ENCODE measurements around the gene EYA2.
A peak's percentile ranks its signal among the peaks of the same experiment; 100 is the strongest.

EYA2 gene

GRCh38 chr20:47061549-47061948, 166.9 kb downstream of the EYA2 start:
- no CpG with 5 or more reads among the region's 8 CpGs for WGBS, 2 donors (ENCODE audit: extremely low coverage in 2 of 2, insufficient read length in 2 of 2, insufficient replicate concordance in 1 of 2)
- Histone ChIP-seq H2AK5ac (ENCODE audit: low read depth, low read length) (no peak overlapping the region), H3K18ac (ENCODE audit: low read length) (no peak overlapping the region), H3K14ac (ENCODE audit: low read length) (no peak overlapping the region), H3K23ac (ENCODE audit: low read depth, low read length, poor library complexity) (no peak overlapping the region), H3K9me3 (replicated peaks in 1 of 2; ENCODE audit: control insufficient read depth in 2 of 2, insufficient read depth in 1 of 2, low read depth in 1 of 2, low read length in 2 of 2) (peaks cover 0 to 2% of the 10 kb centered on the region in 2 donors), H4K8ac (ENCODE audit: low read depth, low read length) (no peak overlapping the region), H3K79me1 (ENCODE audit: low read depth, low read length) (no peaks in the 10 kb centered on the region), H3K4me1 (ENCODE audit: control insufficient read depth in 2 of 2, insufficient read depth in 1 of 2, low read depth in 1 of 2, low read length in 2 of 2) (peaks cover 0 to 4% of the 10 kb centered on the region in 2 donors), H2BK120ac (ENCODE audit: low read depth, low read length) (no peak overlapping the region), H3K36me3 (replicated peaks in 1 of 2; ENCODE audit: control insufficient read depth in 2 of 2, insufficient read depth in 2 of 2, low read length in 2 of 2) (no peaks in the 10 kb centered on the region), H3K4me3 (ENCODE audit: low read length in 2 of 2) (no peak overlapping the region), H2BK5ac (ENCODE audit: low read length) (no peak overlapping the region), H2BK12ac (ENCODE audit: low read length) (no peak overlapping the region), H2AFZ (ENCODE audit: low read length) (no peak overlapping the region), H3K4ac (ENCODE audit: low read length) (no peak overlapping the region), H2BK15ac (ENCODE audit: low read length) (peak overlapping the region; percentile 41), H3K27ac (replicated peaks; ENCODE audit: low read length) (no peak overlapping the region), H4K91ac (ENCODE audit: low read depth, low read length, poor library complexity) (no peak overlapping the region), H3K27me3 (ENCODE audit: control insufficient read depth in 3 of 3, insufficient read depth in 3 of 3, low read depth in 1 of 3, low read length in 3 of 3) (no peaks in the 10 kb centered on the region), H3K4me2 (ENCODE audit: insufficient read depth, low read length, poor library complexity, severe bottlenecking) (no peak overlapping the region), H3K9ac (ENCODE audit: low read depth, low read length, poor library complexity) (no peak overlapping the region)
- DNase-seq (ENCODE audit: low spot score): no peak

DNA sequence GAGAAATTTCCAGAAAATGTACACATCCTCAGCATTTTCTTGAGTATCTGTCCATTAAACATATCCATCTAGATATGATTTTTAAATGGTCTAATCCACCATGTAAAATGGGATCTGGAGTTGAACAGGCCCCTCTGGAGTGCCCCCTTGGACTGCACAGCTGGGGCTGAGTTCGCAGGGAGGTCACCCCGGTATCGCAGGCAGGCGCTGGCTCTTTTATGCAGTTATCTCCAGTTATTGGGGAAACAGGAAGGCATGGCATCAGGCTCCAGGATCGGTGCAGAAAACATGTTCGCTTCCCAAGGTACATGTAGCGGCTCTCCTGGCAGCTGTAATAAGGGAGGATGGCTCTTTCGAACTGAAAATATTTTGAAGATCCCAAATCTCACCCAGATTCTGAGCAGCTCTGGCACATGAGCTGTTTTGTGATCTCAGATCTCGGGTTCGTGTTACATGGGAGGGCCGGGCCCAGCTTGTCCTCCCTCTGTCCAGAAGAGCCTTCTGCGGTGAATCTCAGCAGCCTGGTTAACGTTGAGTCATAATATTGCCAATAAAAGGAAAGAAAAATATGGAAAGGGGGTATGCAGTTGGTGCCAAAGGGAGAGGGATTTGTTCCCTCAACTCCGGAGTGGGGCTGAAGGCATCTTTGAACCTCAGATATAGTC, 167.7 kb downstream of the EYA2 start:
- no peak overlapping the region for H4K91ac ChIP-seq (ENCODE audit: low read depth, low read length, poor library complexity)
- no peak overlapping the region for H2BK120ac ChIP-seq (ENCODE audit: low read depth, low read length)
- peak overlapping the region; percentile 41 for H2BK15ac ChIP-seq (ENCODE audit: low read length)
- H2AFZ ChIP-seq (ENCODE audit: low read length): no peak overlapping the region
- no peaks in the 10 kb centered on the region for H3K79me1 ChIP-seq (ENCODE audit: low read depth, low read length)
- no peak overlapping the region for H2BK5ac ChIP-seq (ENCODE audit: low read length)
- H3K14ac ChIP-seq (ENCODE audit: low read length): no peak overlapping the region
- no peak overlapping the region for H4K8ac ChIP-seq (ENCODE audit: low read depth, low read length)
- H3K27ac ChIP-seq (replicated peaks; ENCODE audit: low read length): no peak overlapping the region
- no peak overlapping the region for H3K9ac ChIP-seq (ENCODE audit: low read depth, low read length, poor library complexity)
- no peak overlapping the region for H3K4me2 ChIP-seq (ENCODE audit: insufficient read depth, low read length, poor library complexity, severe bottlenecking)
- peaks cover 0 to 2% of the 10 kb centered on the region in 2 donors for H3K9me3 ChIP-seq (replicated peaks in 1 of 2; ENCODE audit: control insufficient read depth in 2 of 2, insufficient read depth in 1 of 2, low read depth in 1 of 2, low read length in 2 of 2)
- no peak overlapping the region for H3K4me3 ChIP-seq (ENCODE audit: low read length in 2 of 2)
- peaks cover 0 to 4% of the 10 kb centered on the region in 2 donors for H3K4me1 ChIP-seq (ENCODE audit: control insufficient read depth in 2 of 2, insufficient read depth in 1 of 2, low read depth in 1 of 2, low read length in 2 of 2)
- H3K4ac ChIP-seq (ENCODE audit: low read length): no peak overlapping the region
- no peak overlapping the region for H3K23ac ChIP-seq (ENCODE audit: low read depth, low read length, poor library complexity)
- H3K36me3 ChIP-seq (replicated peaks in 1 of 2; ENCODE audit: control insufficient read depth in 2 of 2, insufficient read depth in 2 of 2, low read length in 2 of 2): no peaks in the 10 kb centered on the region
- H3K18ac ChIP-seq (ENCODE audit: low read length): peak overlapping the region; percentile 32
- H3K27me3 ChIP-seq (ENCODE audit: control insufficient read depth in 3 of 3, insufficient read depth in 3 of 3, low read depth in 1 of 3, low read length in 3 of 3): no peaks in the 10 kb centered on the region
- H2AK5ac ChIP-seq (ENCODE audit: low read depth, low read length): no peak overlapping the region
- DNase-seq (ENCODE audit: low spot score): no peak
- no CpG with 5 or more reads among the region's 14 CpGs for WGBS, 2 donors (ENCODE audit: extremely low coverage in 2 of 2, insufficient read length in 2 of 2, insufficient replicate concordance in 1 of 2)
- no peak overlapping the region for H2BK12ac ChIP-seq (ENCODE audit: low read length)

GRCh38 chr20:47063407-47063806, 168.8 kb downstream of the EYA2 start:
- Histone ChIP-seq H3K27me3 (ENCODE audit: control insufficient read depth in 3 of 3, insufficient read depth in 3 of 3, low read depth in 1 of 3, low read length in 3 of 3) (no peaks in the 10 kb centered on the region), H3K4me1 (ENCODE audit: control insufficient read depth in 2 of 2, insufficient read depth in 1 of 2, low read depth in 1 of 2, low read length in 2 of 2) (peaks cover 0 to 4% of the 10 kb centered on the region in 2 donors), H2BK15ac (ENCODE audit: low read length) (no peak overlapping the region), H3K4me2 (ENCODE audit: insufficient read depth, low read length, poor library complexity, severe bottlenecking) (no peak overlapping the region), H3K23ac (ENCODE audit: low read depth, low read length, poor library complexity) (no peak overlapping the region), H4K91ac (ENCODE audit: low read depth, low read length, poor library complexity) (no peak overlapping the region), H2BK5ac (ENCODE audit: low read length) (no peak overlapping the region), H2AFZ (ENCODE audit: low read length) (no peak overlapping the region), H3K79me1 (ENCODE audit: low read depth, low read length) (no peaks in the 10 kb centered on the region), H3K27ac (replicated peaks; ENCODE audit: low read length) (no peak overlapping the region), H3K9ac (ENCODE audit: low read depth, low read length, poor library complexity) (no peak overlapping the region), H3K4me3 (ENCODE audit: low read length in 2 of 2) (no peak overlapping the region), H2AK5ac (ENCODE audit: low read depth, low read length) (no peak overlapping the region), H2BK12ac (ENCODE audit: low read length) (no peak overlapping the region), H3K9me3 (replicated peaks in 1 of 2; ENCODE audit: control insufficient read depth in 2 of 2, insufficient read depth in 1 of 2, low read depth in 1 of 2, low read length in 2 of 2) (peaks cover 0 to 6% of the 10 kb centered on the region in 2 donors), H4K8ac (ENCODE audit: low read depth, low read length) (no peak overlapping the region), H2BK120ac (ENCODE audit: low read depth, low read length) (no peak overlapping the region), H3K4ac (ENCODE audit: low read length) (no peak overlapping the region), H3K36me3 (replicated peaks in 1 of 2; ENCODE audit: control insufficient read depth in 2 of 2, insufficient read depth in 2 of 2, low read length in 2 of 2) (no peaks in the 10 kb centered on the region), H3K18ac (ENCODE audit: low read length) (no peak overlapping the region), H3K14ac (ENCODE audit: low read length) (no peak overlapping the region)
- no peak for DNase-seq (ENCODE audit: low spot score)
- no CpG with 5 or more reads among the region's 2 CpGs for WGBS, 2 donors (ENCODE audit: extremely low coverage in 2 of 2, insufficient read length in 2 of 2, insufficient replicate concordance in 1 of 2)

DNA sequence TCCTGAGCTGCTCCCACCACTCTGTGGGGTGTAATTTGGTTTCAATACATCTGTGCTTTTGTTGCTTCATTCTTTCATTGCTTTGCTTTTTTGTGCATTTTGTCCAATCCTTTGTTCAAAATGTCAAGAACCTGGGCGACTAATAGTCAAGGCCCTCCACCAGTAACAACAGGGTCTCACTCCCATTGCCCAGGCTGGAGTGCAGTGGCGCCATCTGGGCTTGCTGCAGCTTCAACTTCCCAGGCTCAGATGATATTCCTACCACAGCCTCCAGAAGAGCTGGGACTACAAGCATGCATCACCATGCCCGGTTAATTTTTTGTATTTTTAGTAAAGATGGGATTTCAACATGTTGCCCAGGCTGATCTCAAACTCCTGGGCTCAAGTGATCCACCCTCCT, 169.2 kb downstream of the EYA2 start:
- Histone ChIP-seq H3K9ac (ENCODE audit: low read depth, low read length, poor library complexity) (no peak overlapping the region), H3K18ac (ENCODE audit: low read length) (no peak overlapping the region), H3K14ac (ENCODE audit: low read length) (no peak overlapping the region), H4K91ac (ENCODE audit: low read depth, low read length, poor library complexity) (no peak overlapping the region), H3K4me1 (ENCODE audit: control insufficient read depth in 2 of 2, insufficient read depth in 1 of 2, low read depth in 1 of 2, low read length in 2 of 2) (peaks cover 0 to 4% of the 10 kb centered on the region in 2 donors), H3K4ac (ENCODE audit: low read length) (no peak overlapping the region), H3K9me3 (replicated peaks in 1 of 2; ENCODE audit: control insufficient read depth in 2 of 2, insufficient read depth in 1 of 2, low read depth in 1 of 2, low read length in 2 of 2) (peaks cover 0 to 6% of the 10 kb centered on the region in 2 donors), H3K23ac (ENCODE audit: low read depth, low read length, poor library complexity) (no peak overlapping the region), H2BK12ac (ENCODE audit: low read length) (no peak overlapping the region), H3K79me1 (ENCODE audit: low read depth, low read length) (no peaks in the 10 kb centered on the region), H4K8ac (ENCODE audit: low read depth, low read length) (no peak overlapping the region), H2BK5ac (ENCODE audit: low read length) (no peak overlapping the region), H2BK120ac (ENCODE audit: low read depth, low read length) (no peak overlapping the region), H2AFZ (ENCODE audit: low read length) (no peak overlapping the region), H3K36me3 (replicated peaks in 1 of 2; ENCODE audit: control insufficient read depth in 2 of 2, insufficient read depth in 2 of 2, low read length in 2 of 2) (no peaks in the 10 kb centered on the region), H3K27ac (replicated peaks; ENCODE audit: low read length) (no peak overlapping the region), H3K27me3 (ENCODE audit: control insufficient read depth in 3 of 3, insufficient read depth in 3 of 3, low read depth in 1 of 3, low read length in 3 of 3) (no peaks in the 10 kb centered on the region), H3K4me2 (ENCODE audit: insufficient read depth, low read length, poor library complexity, severe bottlenecking) (no peak overlapping the region), H2AK5ac (ENCODE audit: low read depth, low read length) (no peak overlapping the region), H3K4me3 (ENCODE audit: low read length in 2 of 2) (no peak overlapping the region), H2BK15ac (ENCODE audit: low read length) (no peak overlapping the region)
- no CpG with 5 or more reads among the region's 3 CpGs for WGBS, 2 donors (ENCODE audit: extremely low coverage in 2 of 2, insufficient read length in 2 of 2, insufficient replicate concordance in 1 of 2)
- DNase-seq (ENCODE audit: low spot score): no peak

Data from neuronal stem cell (in vitro differentiated cells).